ENCODE measurements around the gene ZNF341.
A peak's percentile ranks its signal among the peaks of the same experiment; 100 is the strongest.

The ZNF341 gene

GRCh38 chr20:33798444-33798843, 66.6 kb downstream of the ZNF341 start:
- DNase-seq: no peak

GRCh38 chr20:33803921-33804337, 72.1 kb downstream of the ZNF341 start:
- no peak for DNase-seq

GRCh38 chr20:33808388-33808787, 76.6 kb downstream of the ZNF341 start:
- DNase-seq: no peak

- no peak for DNase-seq
These were observed 78.5 kb downstream of the ZNF341 start for GRCh38 chr20:33810259-33810658.

GRCh38 chr20:33810885-33811775, 79.3 kb downstream of the ZNF341 start, which contains the start of gene CHMP4B:
TSS of gene CHMP4B (plus strand) at chr20:33811348. CDS start at chr20:33811469, 121 bp downstream.
- peak; percentile 98 for DNase-seq

- peak; percentile 20 for DNase-seq
These were observed 80.0 kb downstream of the ZNF341 start for GRCh38 chr20:33811776-33812151.

GRCh38 chr20:33812152-33812849, 80.5 kb downstream of the ZNF341 start:
- peak; percentile 40 for DNase-seq

GRCh38 chr20:33812908-33813462, 81.2 kb downstream of the ZNF341 start:
- no peak for DNase-seq

GRCh38 chr20:33814238-33814712, 82.5 kb downstream of the ZNF341 start:
- no peak for DNase-seq

- DNase-seq: no peak
These were observed 83.9 kb downstream of the ZNF341 start for GRCh38 chr20:33815671-33816070.

GRCh38 chr20:33816191-33816590, 84.4 kb downstream of the ZNF341 start:
- no peak for DNase-seq

GRCh38 chr20:33817411-33817810, 85.6 kb downstream of the ZNF341 start:
- no peak for DNase-seq

GRCh38 chr20:33819456-33819855, 87.7 kb downstream of the ZNF341 start:
- no peak for DNase-seq

GRCh38 chr20:33820362-33820761, 88.6 kb downstream of the ZNF341 start:
- DNase-seq: no peak

- DNase-seq: no peak
These were observed 89.6 kb downstream of the ZNF341 start for GRCh38 chr20:33821270-33821836.

- DNase-seq: no peak
These were observed 90.6 kb downstream of the ZNF341 start for GRCh38 chr20:33822423-33822822.

GRCh38 chr20:33822991-33823390, 91.2 kb downstream of the ZNF341 start:
- no peak for DNase-seq

- no peak for DNase-seq
These were observed 93.1 kb downstream of the ZNF341 start for GRCh38 chr20:33824852-33825251.

GRCh38 chr20:33825340-33826269, 93.8 kb downstream of the ZNF341 start:
- no peak for DNase-seq

GRCh38 chr20:33826270-33826897, 94.6 kb downstream of the ZNF341 start:
- no peak for DNase-seq

- DNase-seq: no peak
These were observed 95.3 kb downstream of the ZNF341 start for GRCh38 chr20:33827109-33827508.

Measured in CD4-positive, alpha-beta T cell treated with Interleukin-21 for 1 hour (primary cell).